GM19035 (cell line): ENCODE measurements around the gene SP140L.
"Not testable (repeated sequence)": the region's sequence is repeated elsewhere in the genome, so short reads cannot be mapped to it uniquely, and the experiment has no call there.

Experiments
- ATAC-seq: cut with Tn5 transposase; IDR thresholded peaks from one replicate; pipeline ENCODE4 v1.9.1; 2021; ENCODE audit not compliant: unreplicated experiment

The SP140L gene

DNA sequence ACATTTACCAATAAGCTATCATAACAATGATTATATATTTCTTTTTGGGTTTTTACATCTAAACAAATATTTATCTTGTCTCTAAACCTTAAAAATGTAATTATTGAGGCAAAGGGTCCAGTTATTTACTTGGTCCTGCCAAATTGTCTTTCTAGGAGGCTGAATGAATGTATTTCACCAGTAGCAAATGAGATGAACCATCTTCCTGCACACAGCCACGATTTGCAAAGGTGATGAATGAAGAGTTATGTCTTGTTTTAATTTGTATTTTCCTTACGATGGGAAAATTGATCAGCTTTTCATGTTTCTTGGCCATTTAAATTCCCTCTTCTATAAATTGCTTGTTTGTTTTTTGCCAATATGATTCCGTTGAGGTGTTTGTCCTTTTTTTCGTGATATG, 90.4 kb downstream of the SP140L start:
- no peak for ATAC-seq

DNA sequence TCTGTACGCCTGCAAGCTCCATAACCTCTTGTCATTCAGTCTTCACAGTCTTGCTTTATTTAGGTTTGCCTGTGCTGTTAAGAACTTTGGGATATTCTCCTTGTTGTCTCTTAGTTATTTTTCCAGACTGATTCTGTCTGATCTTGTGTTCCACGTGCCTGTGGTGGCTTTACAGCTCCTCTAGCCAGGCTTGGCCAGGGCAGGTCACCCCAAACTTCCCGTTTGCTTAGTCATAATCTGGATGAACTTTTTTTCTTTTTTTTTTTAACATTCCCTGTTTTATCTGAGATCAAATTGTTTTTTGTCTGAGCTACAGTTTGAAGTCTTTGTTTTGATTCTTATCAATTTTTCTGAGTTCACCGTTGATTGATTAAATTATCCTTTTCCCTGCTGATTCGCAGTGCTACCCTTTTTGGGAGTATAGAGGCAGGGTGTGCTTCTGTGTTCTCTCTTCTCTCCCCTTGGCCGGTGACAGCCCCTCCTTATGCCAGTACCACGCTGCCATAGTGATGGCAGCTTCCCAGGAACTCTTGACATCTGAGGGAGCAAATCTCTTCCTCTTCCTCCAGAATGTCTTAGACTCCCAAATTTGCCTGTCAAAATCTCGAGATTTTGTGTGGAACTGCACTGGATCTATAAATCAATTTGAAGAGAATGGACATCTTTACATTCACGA, 91.5 kb downstream of the SP140L start:
- no peak for ATAC-seq

DNA sequence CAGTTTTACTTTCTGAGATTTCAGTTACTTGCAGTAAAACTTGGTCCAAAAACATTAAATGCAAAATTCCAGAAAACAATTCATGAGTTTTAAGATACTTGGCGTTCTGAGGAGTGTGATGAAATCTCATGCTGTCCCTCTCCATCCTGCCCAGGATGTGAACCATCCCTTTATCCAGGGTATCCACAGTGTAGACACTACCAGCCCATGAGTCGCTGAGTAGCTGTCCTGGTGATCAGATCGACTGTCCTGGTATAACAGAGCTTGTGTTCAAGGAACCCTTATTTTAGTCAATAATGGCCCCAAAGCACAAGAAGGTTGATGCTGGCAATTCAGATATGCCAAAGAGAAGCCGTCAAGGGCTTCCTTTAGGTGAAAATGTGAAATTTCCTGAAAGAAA, 92.2 kb downstream of the SP140L start:
- ATAC-seq = no peak

DNA sequence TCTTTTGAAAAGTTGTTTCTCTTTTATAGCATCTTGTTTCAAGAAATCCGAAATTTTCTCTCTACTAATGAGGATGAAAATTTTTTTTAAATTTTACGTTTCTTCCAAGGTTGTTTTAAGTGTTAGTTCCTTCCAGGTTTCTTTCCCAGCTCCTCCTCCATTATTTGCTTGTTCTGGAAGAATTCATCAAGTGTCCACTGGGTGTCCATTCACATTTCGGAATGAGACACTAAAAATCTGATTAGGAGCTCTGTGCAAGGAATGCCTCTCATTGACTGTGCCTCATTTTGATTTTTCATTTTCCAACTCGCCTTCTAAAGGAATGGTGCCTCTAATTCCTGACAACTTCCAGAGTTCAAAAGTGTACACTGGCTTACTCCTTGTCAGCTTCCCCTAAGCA, 95.2 kb downstream of the SP140L start:
- no peak for ATAC-seq

DNA sequence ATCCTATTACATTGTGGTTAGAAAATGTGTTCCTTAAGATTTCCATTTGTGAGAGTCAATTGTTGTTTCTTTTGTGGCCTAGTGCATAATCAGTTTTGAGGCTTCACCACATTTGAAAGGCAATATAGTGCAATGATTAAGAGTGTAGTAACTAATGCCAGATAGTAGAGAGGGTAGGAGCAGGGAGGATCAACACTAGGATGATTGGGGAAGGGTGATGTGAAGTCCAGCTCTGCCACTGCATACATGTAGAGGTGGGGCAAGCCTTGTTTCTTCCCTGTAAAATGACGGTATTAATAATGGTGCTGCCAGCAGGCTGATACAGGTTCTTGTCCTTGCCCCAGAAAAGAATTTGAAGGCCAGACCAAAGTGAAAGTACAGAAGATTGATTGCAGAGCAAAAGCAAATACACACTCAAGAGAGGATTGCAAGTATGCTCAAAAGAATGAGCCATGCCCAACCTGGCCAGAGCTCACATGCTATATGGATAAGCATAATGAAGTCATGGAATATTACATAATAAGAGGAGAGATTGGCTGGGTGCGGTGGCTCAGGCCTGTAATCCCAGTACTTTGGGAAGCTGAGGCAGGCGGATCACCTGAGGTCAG, 97.0 kb downstream of the SP140L start:
- no peak for ATAC-seq

DNA sequence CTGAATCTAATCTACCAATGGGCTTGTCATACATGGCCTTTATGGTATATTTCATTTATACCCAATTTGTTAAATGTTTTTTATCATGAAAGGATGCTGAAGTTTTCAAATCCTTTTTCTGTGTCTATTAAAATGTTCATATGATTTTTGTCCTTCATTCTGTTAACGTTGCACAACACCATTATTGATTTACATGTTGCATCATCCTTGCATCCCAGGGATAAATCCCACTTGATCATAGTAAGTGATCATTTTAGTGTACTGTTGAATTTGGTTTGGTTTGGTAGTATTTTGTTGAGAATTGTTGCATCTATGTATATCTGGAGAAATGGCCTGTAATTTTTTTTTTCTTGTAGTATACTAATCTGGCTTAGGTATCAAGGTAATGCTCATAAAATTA, 98.4 kb downstream of the SP140L start:
- ATAC-seq = no peak

DNA sequence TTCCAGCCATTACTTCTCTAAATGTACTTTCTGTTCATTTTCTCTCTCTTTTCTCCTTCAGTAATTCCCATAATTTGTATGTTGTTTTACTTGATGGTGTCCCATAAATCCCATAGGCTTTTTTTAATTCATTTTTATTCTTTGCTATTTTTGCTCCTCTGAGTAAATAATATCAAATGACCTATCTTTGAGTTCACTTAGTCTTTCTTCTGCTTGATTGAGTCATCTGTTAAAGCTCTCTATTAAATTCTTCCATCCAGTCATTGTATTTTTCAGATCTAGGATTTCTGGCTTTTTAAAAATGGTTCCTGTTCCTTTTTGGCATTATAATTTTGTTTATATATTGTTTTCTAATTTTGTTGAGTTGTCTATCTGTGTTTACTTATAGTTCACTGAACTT, 102.5 kb downstream of the SP140L start:
- ATAC-seq = no peak

DNA sequence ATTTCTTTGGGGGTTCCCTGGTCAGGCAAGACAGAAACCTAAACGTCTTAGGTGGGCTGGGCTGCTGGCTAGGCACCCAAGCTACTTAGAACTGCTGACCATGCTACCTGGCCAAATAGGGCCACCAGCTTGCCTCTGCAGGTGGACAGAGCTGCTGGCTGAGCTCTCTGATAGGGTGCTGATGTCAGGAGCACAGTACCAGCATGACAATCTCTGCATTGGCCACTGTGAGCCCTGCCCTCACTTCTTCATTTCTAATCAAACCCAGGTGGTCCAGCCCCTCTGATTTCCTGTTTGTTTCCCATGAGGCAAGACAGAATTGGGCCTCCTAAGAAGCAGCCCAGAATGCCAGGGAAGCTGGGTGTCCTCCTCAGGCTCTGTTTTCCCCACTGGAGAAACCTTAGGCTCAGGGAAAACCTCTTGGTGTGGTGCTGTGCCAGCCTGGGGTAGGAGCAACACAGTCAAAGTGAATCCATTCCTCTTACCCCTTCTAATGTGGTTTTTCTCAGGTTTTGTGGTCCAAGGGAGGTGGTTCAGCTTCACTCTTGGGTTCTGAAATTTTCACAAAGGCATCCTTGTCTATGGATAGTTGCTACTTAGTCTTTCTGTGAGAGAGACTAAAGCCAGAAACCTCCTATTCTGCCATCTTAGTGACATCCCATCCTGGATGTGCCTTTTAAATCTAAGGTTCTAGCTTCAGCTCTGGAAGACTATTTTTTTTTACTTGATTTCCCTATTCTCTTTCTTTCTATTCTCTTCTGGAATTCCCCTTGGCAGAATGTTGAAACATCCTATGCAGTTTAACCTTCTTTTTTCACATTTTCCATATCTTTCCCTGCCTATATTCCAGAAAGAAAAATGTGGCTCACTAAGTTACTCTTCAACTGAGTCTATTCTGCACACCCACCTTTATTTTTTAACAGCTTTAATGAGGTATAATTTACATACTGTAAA, 104.2 kb downstream of the SP140L start:
- ATAC-seq = no peak

DNA sequence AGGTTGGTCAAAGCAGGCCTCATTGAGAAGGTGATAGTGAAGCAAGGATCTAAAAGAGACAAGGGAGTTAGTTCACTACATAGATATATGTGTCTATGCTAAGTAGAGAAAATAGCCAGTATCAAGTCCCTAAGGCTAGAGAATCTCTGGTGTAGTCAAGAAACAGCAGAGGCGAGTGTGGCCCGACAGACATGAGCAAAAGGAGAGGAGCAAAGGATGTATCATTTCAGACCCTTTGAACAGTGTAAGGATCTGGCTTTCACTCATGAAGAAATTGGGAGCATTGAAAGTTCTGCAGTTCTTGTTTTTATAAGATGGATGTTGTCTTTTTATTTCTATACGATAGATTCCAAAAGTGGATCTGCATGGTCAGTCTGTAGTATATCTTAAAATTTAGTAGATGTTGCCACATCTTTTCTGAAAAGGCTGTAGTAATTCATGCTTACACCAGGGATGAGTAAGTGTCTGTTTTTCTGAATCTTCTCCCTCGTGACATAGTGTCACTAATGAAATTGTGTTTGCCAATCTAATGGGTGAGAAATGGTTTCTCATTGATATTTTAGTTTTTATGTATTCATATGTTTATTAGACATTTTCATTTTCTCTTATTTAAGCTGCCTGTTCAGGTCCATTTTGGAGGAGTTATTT, 107.8 kb downstream of the SP140L start:
- ATAC-seq = no peak

DNA sequence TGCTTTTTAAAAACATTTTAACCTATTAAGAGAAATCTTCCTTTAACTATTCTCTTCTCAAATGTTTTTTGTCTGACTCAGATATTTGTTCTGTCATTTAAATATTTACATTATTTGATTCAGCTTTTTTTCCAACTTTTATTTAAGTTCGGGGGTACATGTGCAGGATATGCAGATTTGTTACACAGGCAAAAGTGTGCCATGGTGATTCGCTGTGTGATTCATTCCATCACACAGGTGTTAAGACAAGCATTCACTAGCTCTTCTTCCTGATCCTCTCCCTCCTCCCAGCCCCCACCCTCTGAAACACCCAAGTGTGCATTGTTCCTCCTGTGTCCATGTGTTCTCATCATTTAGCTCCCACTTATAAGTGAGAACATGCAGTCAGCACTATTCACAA, 108.4 kb downstream of the SP140L start:
- ATAC-seq = no peak

DNA sequence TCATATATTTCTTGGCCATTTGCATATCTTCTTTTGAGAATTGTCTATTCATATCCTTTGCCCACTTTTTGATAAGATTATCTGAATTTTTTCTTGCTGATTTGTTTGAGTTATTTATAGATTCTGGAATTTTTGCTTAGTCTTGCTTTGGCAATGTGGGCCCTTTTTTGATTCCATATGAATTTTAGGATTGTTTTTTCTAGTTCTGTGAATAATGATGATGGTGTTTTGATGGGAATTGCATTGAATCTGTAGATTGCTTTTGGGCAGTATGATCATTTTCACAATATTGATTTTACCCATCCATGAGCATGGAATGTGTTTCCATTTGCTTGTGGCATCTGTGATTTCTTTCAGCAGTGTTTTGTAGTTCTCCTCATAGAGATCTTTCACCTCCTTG, 112.1 kb downstream of the SP140L start:
- not testable (repeated sequence) for ATAC-seq

DNA sequence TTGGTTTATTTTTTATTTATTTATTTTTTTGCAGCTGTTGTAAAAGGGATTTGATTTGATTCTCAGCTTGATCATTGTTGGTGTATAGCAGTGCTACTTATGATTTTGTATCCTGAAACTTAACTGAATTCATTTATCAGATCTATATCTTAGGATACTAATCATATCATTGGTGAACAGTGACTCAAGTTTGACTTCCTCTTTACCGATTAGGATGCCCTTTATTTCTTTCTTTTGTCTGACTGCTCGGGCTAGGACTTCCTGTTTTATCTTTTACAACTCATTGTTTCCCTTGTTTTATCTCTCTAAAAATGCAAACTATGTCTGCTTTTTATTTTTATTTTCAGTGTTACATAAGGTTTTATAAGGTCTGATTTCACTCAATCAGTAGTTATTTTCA, 112.6 kb downstream of the SP140L start:
- no peak for ATAC-seq

DNA sequence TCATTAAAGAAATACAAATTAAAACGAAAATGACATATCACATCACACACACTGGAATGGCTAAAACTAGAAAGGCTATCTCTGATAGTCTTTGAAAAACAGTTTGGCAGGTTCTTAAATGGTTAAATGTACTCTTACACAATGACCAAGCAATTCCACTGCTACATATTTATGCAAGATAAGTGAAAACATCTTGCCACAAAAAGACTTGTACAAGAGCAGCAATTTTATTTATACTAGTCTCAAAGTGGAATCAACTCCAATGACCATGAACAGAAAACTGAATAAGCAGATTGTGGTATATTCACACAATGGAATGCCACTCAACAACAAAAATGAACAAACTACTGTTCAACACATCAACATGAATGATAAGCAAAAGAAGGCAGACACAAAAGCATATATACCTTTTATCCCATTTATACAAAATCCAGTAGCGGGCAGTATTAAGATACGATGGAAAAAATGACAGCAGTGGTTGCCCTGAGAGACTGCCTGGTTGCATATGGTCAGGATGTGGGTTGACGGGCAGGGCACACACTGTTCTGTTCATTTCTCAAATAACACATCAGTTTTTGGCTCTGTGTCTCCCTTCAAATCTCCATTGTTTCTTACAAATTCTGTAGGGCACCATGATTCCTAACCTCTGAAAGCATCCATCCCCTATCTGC, 114.4 kb downstream of the SP140L start:
- ATAC-seq = peak; percentile 65

DNA sequence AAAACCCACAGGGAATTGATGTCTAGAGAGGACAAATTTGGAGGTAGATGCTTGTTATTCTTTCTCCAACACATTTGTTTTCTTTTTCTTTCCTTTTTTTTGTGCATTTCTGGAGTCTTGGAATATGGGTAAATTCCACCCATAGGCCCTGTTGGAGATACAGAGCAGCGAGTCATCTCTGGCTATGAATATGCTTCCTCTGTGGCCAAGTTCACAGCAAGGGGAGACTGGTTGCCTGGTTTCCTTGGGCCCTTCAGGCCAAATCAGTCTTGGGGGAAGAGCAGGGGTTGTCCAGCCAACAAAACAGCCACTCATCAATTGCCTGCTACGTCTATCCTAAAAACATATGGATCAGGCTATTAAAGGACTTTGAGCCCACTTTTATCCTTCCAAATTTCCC, 116.5 kb downstream of the SP140L start:
- no peak for ATAC-seq

DNA sequence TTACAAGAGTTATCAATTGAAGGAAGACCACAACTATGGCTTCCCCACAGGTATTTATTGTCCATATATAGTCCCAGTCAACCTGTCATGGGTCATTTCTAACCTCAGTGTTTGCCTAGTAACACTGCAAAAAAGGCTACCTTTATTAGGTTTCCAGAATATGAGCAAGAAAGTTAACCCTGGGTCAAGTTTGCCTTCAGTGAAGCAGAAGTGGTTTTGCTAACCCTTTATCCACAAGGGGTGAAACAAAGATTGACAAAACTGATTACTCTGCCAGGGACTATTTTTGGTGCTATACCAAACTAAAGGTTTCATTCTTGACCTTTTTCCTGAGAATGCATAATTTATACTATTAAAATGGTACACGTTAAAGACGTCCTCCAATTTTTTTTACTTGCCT, 117.8 kb downstream of the SP140L start:
- no peak for ATAC-seq

DNA sequence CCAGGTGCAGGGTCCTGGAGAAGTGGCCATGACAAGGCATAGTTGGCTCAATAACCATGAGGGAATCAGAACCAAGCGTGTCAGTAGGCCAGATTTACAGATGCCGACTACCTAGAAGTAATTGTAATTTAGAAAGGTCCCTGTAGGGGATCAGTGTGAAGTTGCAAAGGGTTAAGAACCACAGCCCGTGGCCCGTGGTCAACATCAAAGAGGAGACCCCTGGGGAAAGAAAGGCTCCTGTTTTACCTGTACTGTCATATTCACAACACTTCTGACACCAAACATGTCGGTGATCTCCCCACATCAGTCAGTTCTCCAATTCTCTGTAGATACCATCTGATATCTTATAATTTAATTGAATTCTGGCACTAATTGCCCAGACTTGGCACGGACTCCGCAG, 120.0 kb downstream of the SP140L start:
- ATAC-seq = no peak

DNA sequence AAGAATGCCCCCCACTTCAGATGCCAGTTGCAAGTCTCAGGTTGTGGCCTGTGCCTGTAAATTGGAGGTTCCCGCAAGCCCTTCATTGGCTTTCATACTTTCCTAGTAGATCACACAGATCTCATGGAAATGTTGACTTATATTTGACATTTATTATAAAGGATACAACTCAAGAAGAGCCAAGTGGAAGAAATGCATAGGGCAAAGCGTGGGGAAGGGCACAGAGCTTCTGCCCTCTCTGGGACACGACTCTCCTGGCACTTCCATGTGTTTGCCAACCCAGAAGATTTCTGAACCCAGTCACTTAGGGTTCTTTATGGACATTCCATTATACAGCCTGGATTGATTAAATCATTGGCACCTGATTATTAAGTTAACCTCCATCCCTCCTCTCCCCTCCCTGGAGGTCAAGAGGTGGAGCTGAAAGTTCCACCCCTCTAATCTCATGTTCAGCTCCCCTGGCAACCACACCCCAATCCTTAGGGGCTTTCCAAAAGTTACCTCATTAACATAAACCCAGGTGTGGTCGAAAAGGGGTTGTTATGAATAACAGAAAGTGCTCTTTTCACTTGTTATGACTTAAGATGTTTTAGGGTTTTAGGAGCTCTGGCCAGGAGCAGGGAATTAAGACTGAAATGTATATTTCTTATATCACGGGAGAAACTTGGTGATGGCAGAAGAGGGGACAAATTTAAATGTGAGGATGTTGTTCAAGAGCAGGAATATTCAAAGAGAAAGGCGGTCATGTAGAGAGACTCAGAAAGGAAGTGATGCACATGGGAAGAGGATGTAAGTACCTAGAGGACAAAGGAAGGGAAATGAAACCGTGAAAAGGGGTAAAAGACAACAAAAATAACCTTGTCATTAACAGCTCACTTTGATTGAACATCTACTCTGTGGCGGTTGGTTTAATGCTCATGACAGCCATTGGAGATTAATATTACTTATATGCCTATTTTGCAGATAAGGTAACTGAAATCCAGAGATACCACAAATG, 120.8 kb downstream of the SP140L start:
- peak; percentile 76 for ATAC-seq

DNA sequence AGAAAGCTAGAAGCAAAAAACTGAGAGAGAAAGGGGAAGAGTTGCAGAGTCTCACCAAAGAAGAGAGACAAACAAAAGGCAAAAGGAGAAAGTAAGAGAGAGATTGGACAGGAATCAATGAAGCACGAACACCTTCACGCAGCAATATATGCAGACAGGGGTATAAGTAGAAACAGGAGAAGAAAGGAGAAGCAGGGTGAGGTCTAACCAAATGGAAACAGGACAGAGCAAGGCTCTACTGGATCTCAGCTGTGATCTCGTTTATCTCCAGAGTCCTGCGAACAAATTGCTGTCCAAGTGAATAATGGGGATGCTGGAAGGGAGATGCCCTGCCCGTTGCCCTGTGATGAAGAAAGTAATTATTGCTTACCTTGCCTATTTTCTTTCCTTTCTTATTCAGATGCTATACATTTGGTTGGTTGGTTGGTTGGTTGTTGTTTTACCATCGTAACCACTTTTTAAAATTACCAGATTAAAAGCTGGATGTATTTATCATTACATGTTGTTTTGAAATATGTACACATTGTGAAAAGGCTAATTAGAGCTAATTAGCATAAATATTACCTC, 123.0 kb downstream of the SP140L start:
- no peak for ATAC-seq

DNA sequence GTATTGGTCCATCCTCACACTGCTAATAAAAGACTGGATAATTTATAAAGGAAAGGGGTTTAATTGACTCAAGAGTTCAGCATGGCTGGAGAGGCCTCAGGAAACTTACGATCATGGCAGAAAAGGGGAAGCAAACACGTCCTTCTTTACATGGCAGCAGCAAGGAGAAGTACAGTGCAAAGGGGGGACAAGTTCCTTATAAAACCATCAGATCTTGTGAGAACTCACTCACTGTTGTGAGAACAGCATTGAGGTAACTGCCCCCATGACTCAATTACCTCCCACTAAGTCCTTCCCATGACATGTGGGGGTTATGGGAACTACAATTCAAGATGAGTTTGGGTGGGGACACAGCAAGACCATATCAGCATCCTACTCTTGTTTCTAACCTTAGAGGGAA, 126.0 kb downstream of the SP140L start:
- no peak for ATAC-seq
